ENCODE results near the gene MAX.
"Not testable (repeated sequence)": the region's sequence is repeated elsewhere in the genome, so short reads cannot be mapped to it uniquely, and the experiment has no call there.

Gene MAX

GRCh38 chr14:65103150-65103760, 938 bp upstream of the MAX start:
- no peak for DNase-seq

GRCh38 chr14:65101631-65102440, 481 bp downstream of the MAX start:
- no peak for DNase-seq

- DNase-seq = no peak
Measured at GRCh38 chr14:65100922-65101541, 1.3 kb downstream of the MAX start.

GRCh38 chr14:65098586-65098985, 3.7 kb downstream of the MAX start:
- no peak for DNase-seq

GRCh38 chr14:65096323-65097089, 5.8 kb downstream of the MAX start:
- peak; percentile 10 for DNase-seq

GRCh38 chr14:65095633-65096205, 6.6 kb downstream of the MAX start:
- DNase-seq = peak; percentile 91

- DNase-seq = no peak
Measured at GRCh38 chr14:65092349-65092748, 10.0 kb downstream of the MAX start.

- DNase-seq = not testable (repeated sequence)
Measured at GRCh38 chr14:65087835-65088234, 14.5 kb downstream of the MAX start.

GRCh38 chr14:65086686-65087085, 15.6 kb downstream of the MAX start:
- DNase-seq = not testable (repeated sequence)

GRCh38 chr14:65084554-65085505, 17.5 kb downstream of the MAX start:
- DNase-seq = no peak

- DNase-seq = no peak
Measured at GRCh38 chr14:65082930-65083329, 19.4 kb downstream of the MAX start.

- no peak for DNase-seq
Measured at GRCh38 chr14:65080960-65081747, 21.2 kb downstream of the MAX start.

GRCh38 chr14:65079768-65080167, 22.5 kb downstream of the MAX start:
- DNase-seq = no peak

- DNase-seq = no peak
Measured at GRCh38 chr14:65079201-65079600, 23.1 kb downstream of the MAX start.

- DNase-seq = no peak
Measured at GRCh38 chr14:65077318-65077717, 25.0 kb downstream of the MAX start.

- DNase-seq = no peak
Measured at GRCh38 chr14:65075628-65076325, 26.5 kb downstream of the MAX start.

GRCh38 chr14:65074449-65075150, 27.7 kb downstream of the MAX start:
- no peak for DNase-seq

GRCh38 chr14:65073605-65074201, 28.6 kb downstream of the MAX start:
- DNase-seq = no peak

- no peak for DNase-seq
Measured at GRCh38 chr14:65072937-65073336, 29.4 kb downstream of the MAX start.

All from NCI-H446 treated with DMSO at 0.1 percent for 48 hours (cell line).